Activated naive CD8-positive, alpha-beta T cell treated with anti-CD3 and anti-CD28 coated beads, Interleukin-2, amount 50 U/mL, for 24 hours (primary cell): Measurements from ENCODE around the gene ZNF581.
A peak's percentile ranks its signal among the peaks of the same experiment; 100 is the strongest.

Experiments
- ATAC-seq: fragments of 150-1000 bp; cut with Tn5 transposase; one replicate; pipeline ENCODE4 v1.10.0; 2021
- DNase-seq: peaks from one replicate; pipeline ENCODE4 v3.0.0; 2021
- H3K27ac Mint-ChIP-seq: one replicate; pipeline ENCODE4 v1.8.0; 2021; ENCODE audit warnings: mild to moderate bottlenecking, mixed read lengths
- H3K27me3 Mint-ChIP-seq: one replicate; pipeline ENCODE4 v1.8.0; 2021; ENCODE audit warnings: mixed read lengths
- H3K36me3 Mint-ChIP-seq: one replicate; pipeline ENCODE4 v1.8.0; 2021; ENCODE audit warnings: low read depth, mixed read lengths
- H3K4me1 Mint-ChIP-seq: one replicate; pipeline ENCODE4 v1.8.0; 2021; ENCODE audit warnings: mixed read lengths
- H3K4me3 Mint-ChIP-seq: one replicate; pipeline ENCODE4 v1.8.0; 2021; ENCODE audit warnings: mild to moderate bottlenecking, moderate library complexity, mixed read lengths
- H3K9me3 Mint-ChIP-seq: one replicate; pipeline ENCODE4 v1.8.0; 2021; ENCODE audit warnings: mixed read lengths

ZNF581 gene

GRCh38 chr19:55645512-55645881 is 2.0 kb downstream of the ZNF581 start:
- peaks cover 2% of the 10 kb centered on the region for H3K27me3 Mint-ChIP-seq
- ATAC-seq (no peak), DNase-seq (no peak)
- peak overlapping the region; percentile 72 for H3K27ac Mint-ChIP-seq
- peaks cover 65% of the 10 kb centered on the region for H3K4me1 Mint-ChIP-seq
- peak overlapping the region; percentile 94 for H3K4me3 Mint-ChIP-seq
- peaks cover 38% of the 10 kb centered on the region for H3K36me3 Mint-ChIP-seq
- H3K9me3 Mint-ChIP-seq = no peaks in the 10 kb centered on the region

- Mint-ChIP-seq H3K9me3 (no peaks in the 10 kb centered on the region), H3K27me3 (peaks cover 2% of the 10 kb centered on the region), H3K4me3 (peak overlapping the region; percentile 81), H3K36me3 (peaks cover 33% of the 10 kb centered on the region), H3K4me1 (peaks cover 65% of the 10 kb centered on the region), H3K27ac (peak overlapping the region; percentile 71)
- ATAC-seq = no peak
- no peak for DNase-seq
Observed at GRCh38 chr19:55646889-55647731, 3.7 kb downstream of the ZNF581 start.

GRCh38 chr19:55647732-55648584 is 4.5 kb downstream of the ZNF581 start, which contains the start of gene CCDC106:
CCDC106 (plus strand) TSS chr19:55648212; CDS start chr19:55649047, 835 bp downstream.
- peaks cover 2% of the 10 kb centered on the region for H3K27me3 Mint-ChIP-seq

GRCh38 chr19:55648585-55649267 is 5.3 kb downstream of the ZNF581 start:
- H3K27me3 Mint-ChIP-seq = peaks cover 1% of the 10 kb centered on the region
- H3K4me3 Mint-ChIP-seq = peak overlapping the region; percentile 77
- DNase-seq (no peak), ATAC-seq (no peak)
- H3K9me3 Mint-ChIP-seq = no peaks in the 10 kb centered on the region
- H3K36me3 Mint-ChIP-seq = peaks cover 29% of the 10 kb centered on the region
- H3K27ac Mint-ChIP-seq = peak overlapping the region; percentile 77
- peaks cover 61% of the 10 kb centered on the region for H3K4me1 Mint-ChIP-seq

More at GRCh38 chr19:55647732-55648584, 4.5 kb downstream of the ZNF581 start, which contains the start of gene CCDC106:
- Mint-ChIP-seq H3K4me3 (peak within 1 kb of the TSS; percentile 81), H3K36me3 (peaks cover 33% of the 10 kb centered on the region), H3K9me3 (no peaks in the 10 kb centered on the region), H3K27ac (peak within 1 kb of the TSS; percentile 77), H3K4me1 (peaks cover 64% of the 10 kb centered on the region)
- DNase-seq (peak; percentile 54), ATAC-seq (peak; percentile 1)

GRCh38 chr19:55649268-55650125 is 6.0 kb downstream of the ZNF581 start:
- Mint-ChIP-seq H3K36me3 (peaks cover 28% of the 10 kb centered on the region), H3K27ac (peak overlapping the region; percentile 76), H3K4me3 (peak overlapping the region; percentile 77), H3K27me3 (peaks cover 6% of the 10 kb centered on the region), H3K4me1 (peaks cover 63% of the 10 kb centered on the region), H3K9me3 (no peaks in the 10 kb centered on the region)
- DNase-seq (no peak), ATAC-seq (no peak)

GRCh38 chr19:55650126-55650557 is 6.7 kb downstream of the ZNF581 start:
- peak overlapping the region; percentile 36 for H3K4me3 Mint-ChIP-seq
- ATAC-seq (no peak), DNase-seq (peak; percentile 53)
- H3K27ac Mint-ChIP-seq = peak overlapping the region; percentile 76
- H3K27me3 Mint-ChIP-seq = peaks cover 6% of the 10 kb centered on the region
- H3K4me1 Mint-ChIP-seq = peaks cover 59% of the 10 kb centered on the region
- H3K9me3 Mint-ChIP-seq = no peaks in the 10 kb centered on the region
- H3K36me3 Mint-ChIP-seq = peaks cover 26% of the 10 kb centered on the region

- peaks cover 8% of the 10 kb centered on the region for H3K27me3 Mint-ChIP-seq
- H3K4me3 Mint-ChIP-seq = peak overlapping the region; percentile 36
- no peak for DNase-seq
- ATAC-seq = no peak
- H3K4me1 Mint-ChIP-seq = peaks cover 55% of the 10 kb centered on the region
- peaks cover 24% of the 10 kb centered on the region for H3K36me3 Mint-ChIP-seq
- H3K9me3 Mint-ChIP-seq = no peaks in the 10 kb centered on the region
- H3K27ac Mint-ChIP-seq = peak overlapping the region; percentile 76
Observed at GRCh38 chr19:55650602-55651230, 7.3 kb downstream of the ZNF581 start.

- peaks cover 8% of the 10 kb centered on the region for H3K27me3 Mint-ChIP-seq
Observed at GRCh38 chr19:55651236-55651635, 7.8 kb downstream of the ZNF581 start.

GRCh38 chr19:55652311-55653128 is 9.1 kb downstream of the ZNF581 start:
- peaks cover 32% of the 10 kb centered on the region for H3K36me3 Mint-ChIP-seq
- H3K27ac Mint-ChIP-seq = no peak overlapping the region
- peak overlapping the region; percentile 99 for H3K4me3 Mint-ChIP-seq
- H3K9me3 Mint-ChIP-seq = no peaks in the 10 kb centered on the region
- peaks cover 60% of the 10 kb centered on the region for H3K4me1 Mint-ChIP-seq
- DNase-seq (no peak), ATAC-seq (no peak)
- H3K27me3 Mint-ChIP-seq = peaks cover 8% of the 10 kb centered on the region

More at GRCh38 chr19:55651236-55651635, 7.8 kb downstream of the ZNF581 start:
- H3K27ac Mint-ChIP-seq = peak overlapping the region; percentile 55
- H3K36me3 Mint-ChIP-seq = peaks cover 28% of the 10 kb centered on the region
- no peak for ATAC-seq
- DNase-seq = no peak
- H3K4me3 Mint-ChIP-seq = no peak overlapping the region
- no peaks in the 10 kb centered on the region for H3K9me3 Mint-ChIP-seq
- peaks cover 58% of the 10 kb centered on the region for H3K4me1 Mint-ChIP-seq

- Mint-ChIP-seq H3K9me3 (no peaks in the 10 kb centered on the region), H3K4me3 (peak overlapping the region; percentile 99), H3K27me3 (peaks cover 8% of the 10 kb centered on the region), H3K36me3 (peaks cover 37% of the 10 kb centered on the region), H3K4me1 (peaks cover 66% of the 10 kb centered on the region), H3K27ac (peak overlapping the region; percentile 100)
- peak; percentile 98 for DNase-seq
- peak; percentile 39 for ATAC-seq
Observed at GRCh38 chr19:55653651-55654322, 10.3 kb downstream of the ZNF581 start.

GRCh38 chr19:55654323-55654867 is 10.9 kb downstream of the ZNF581 start:
- ATAC-seq = peak; percentile 62
- no peaks in the 10 kb centered on the region for H3K9me3 Mint-ChIP-seq
- peak overlapping the region; percentile 100 for H3K27ac Mint-ChIP-seq
- DNase-seq = peak; percentile 98
- peaks cover 8% of the 10 kb centered on the region for H3K27me3 Mint-ChIP-seq
- H3K4me1 Mint-ChIP-seq = peaks cover 64% of the 10 kb centered on the region
- H3K4me3 Mint-ChIP-seq = peak overlapping the region; percentile 99
- peaks cover 39% of the 10 kb centered on the region for H3K36me3 Mint-ChIP-seq
